ENCODE results near the gene WFDC8. TPM values are rescaled to one million over a fixed set of nuclear protein-coding genes. Genes with fewer than 3 reads are reported as not detected.
"Not testable (repeated sequence)": the region's sequence is repeated elsewhere in the genome, so short reads cannot be mapped to it uniquely, and the experiment has no call there.

WFDC8 gene
- total and polyA plus RNA-seq, 3 donors from 2014 or later: not detected

DNA sequence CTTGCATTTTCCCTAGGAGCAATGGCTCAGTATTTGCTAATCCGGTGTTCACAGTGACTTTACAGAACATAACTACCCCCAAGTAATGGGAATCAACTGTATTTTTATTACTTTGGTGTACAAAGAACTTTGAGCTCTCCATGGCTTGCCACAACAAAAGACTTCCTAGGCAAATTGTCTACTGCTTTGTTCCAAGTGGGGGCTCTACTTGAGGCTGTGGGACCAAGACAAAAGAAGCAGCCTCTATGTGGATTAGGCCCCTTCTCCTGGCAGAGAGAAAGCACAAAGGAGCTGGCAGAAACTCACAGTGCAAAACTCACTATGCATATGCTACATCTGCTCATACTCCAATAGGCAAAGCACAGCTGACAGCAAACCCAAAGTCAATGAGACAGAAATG lies 853 bp downstream of the WFDC8 start:
- no peak for TF ChIP-seq POLR2A (IDR thresholded peaks at IDR 0.05)
- no peak for TF ChIP-seq CTCF (IDR thresholded peaks at IDR 0.05)
- 83 to 92% methylated on average over 1 of the region's 1 CpG for WGBS, 2 donors

DNA sequence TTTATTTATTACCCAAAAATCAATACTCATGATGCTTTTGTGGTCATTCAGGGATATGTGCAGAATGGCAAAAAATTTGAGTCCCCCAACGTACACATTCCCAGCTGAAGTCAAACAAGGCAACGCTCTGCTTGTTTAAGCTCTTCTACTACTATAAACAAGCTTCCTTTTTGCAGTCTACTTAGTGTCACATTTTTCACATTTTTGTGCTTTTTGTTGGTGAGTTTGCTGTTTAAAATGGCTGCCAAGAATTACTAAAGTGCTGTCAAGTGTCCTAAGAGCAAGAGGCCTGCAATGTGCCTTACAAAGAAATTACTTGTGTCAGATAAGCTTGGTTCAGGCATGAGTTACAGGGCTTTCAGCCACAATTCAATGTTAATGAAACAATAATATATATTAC lies 2.1 kb downstream of the WFDC8 start:
- H3K9me3 ChIP-seq: no peaks in the 10 kb centered on the region
- no peaks in the 10 kb centered on the region for H3K27me3 ChIP-seq
- no peaks in the 10 kb centered on the region for H3K36me3 ChIP-seq (ENCODE audit: low read depth, missing control alignments)
- DNase-seq: no peak
- 52 to 58% methylated on average over 2 of the region's 2 CpGs for WGBS, 2 donors
- no peak overlapping the region for H3K4me3 ChIP-seq
- H3K4me1 ChIP-seq: no peaks in the 10 kb centered on the region
- TF ChIP-seq CTCF (IDR thresholded peaks at IDR 0.05): no peak
- TF ChIP-seq POLR2A (IDR thresholded peaks at IDR 0.05): no peak
- intact Hi-C loops (cut with DNase I; ENCODE audit: low total_unique reads): no loop called here
- H3K27ac ChIP-seq: no peak overlapping the region

More for the DNA sequence above, 853 bp downstream of the WFDC8 start:
- H3K9me3 ChIP-seq: no peaks in the 10 kb centered on the region
- H3K4me3 ChIP-seq: no peak overlapping the region
- intact Hi-C loops (cut with DNase I; ENCODE audit: low total_unique reads): no loop called here
- H3K36me3 ChIP-seq (ENCODE audit: low read depth, missing control alignments): no peaks in the 10 kb centered on the region
- no peak for DNase-seq
- no peaks in the 10 kb centered on the region for H3K27me3 ChIP-seq
- no peak overlapping the region for H3K27ac ChIP-seq
- no peaks in the 10 kb centered on the region for H3K4me1 ChIP-seq

- Histone ChIP-seq H3K36me3 (ENCODE audit: low read depth, missing control alignments) (no peaks in the 10 kb centered on the region), H3K4me1 (no peaks in the 10 kb centered on the region), H3K27me3 (no peaks in the 10 kb centered on the region), H3K9me3 (no peaks in the 10 kb centered on the region), H3K4me3 (no peak overlapping the region), H3K27ac (no peak overlapping the region)
- DNase-seq: no peak
- no peak for TF ChIP-seq CTCF (IDR thresholded peaks at IDR 0.05)
- TF ChIP-seq POLR2A (IDR thresholded peaks at IDR 0.05): no peak
- intact Hi-C loops (cut with DNase I; ENCODE audit: low total_unique reads): no loop called here
- 81 to 90% methylated on average over 3 of the region's 3 CpGs for WGBS, 2 donors
Observed at GRCh38 chr20:45575931-45576330, 3.2 kb downstream of the WFDC8 start.

DNA sequence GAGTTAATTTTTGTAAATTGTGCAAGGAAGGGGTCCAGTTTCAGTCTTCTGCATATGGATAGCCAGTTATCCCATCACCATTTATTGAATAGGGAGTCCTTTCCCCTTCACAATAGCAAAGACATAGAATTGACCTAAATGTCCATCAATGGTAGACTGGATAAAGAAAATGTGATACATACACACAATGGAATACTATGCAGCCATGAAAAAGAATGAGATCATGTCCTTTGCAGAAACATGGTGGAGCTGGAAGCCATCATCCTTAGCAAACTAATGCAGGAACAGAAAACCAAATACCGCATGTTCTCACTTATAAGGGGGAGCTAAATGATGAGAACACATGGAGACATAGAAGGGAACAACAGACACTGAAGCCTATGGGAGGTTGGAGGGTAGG lies 9.4 kb downstream of the WFDC8 start:
- H3K27me3 ChIP-seq; H3K27ac ChIP-seq; H3K36me3 ChIP-seq (ENCODE audit: low read depth, missing control alignments); DNase-seq; H3K9me3 ChIP-seq; intact Hi-C loops (cut with DNase I; ENCODE audit: low total_unique reads); H3K4me1 ChIP-seq; H3K4me3 ChIP-seq: not testable (repeated sequence)
- WGBS, 2 donors: 80 to 91% methylated on average over 1 of the region's 1 CpG

DNA sequence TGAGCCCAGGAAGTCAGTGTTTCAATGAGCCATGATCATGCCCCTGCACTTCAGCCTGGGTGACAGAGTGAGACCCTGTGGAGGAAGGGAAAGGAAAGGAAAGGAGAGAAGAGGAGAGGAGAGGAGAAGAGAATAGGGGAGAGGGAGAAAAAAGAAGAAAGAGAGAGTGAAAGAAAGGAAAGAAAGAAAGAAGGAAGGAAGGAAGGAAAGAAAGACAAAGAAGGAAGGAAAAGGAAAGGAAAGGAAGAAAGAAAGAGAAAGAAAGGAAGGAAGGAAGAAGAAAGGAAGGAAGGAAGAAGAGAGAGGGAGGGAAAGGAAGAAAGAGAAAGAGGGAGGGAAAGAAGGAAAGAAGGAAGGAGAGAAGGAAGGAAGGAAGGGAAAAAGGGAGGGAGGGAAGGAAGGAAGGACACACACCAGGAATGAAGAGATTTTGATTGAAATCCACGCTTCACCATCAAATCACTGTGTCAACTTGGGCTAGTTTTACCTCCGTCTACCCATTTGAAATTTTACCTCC lies 14.3 kb downstream of the WFDC8 start:
- WGBS, 2 donors: 86 to 91% methylated on average over 2 of the region's 2 CpGs
- Histone ChIP-seq H3K4me1 (no peaks in the 10 kb centered on the region), H3K9me3 (no peaks in the 10 kb centered on the region), H3K4me3 (no peak overlapping the region), H3K27ac (no peak overlapping the region), H3K27me3 (no peaks in the 10 kb centered on the region), H3K36me3 (ENCODE audit: low read depth, missing control alignments) (no peaks in the 10 kb centered on the region)
- DNase-seq: no peak
- intact Hi-C loops (cut with DNase I; ENCODE audit: low total_unique reads): no loop called here
- no peak for TF ChIP-seq POLR2A (IDR thresholded peaks at IDR 0.05)
- no peak for TF ChIP-seq CTCF (IDR thresholded peaks at IDR 0.05)

All from testis (tissue), 3 donors.